Activated CD4-positive, CD25-positive, alpha-beta regulatory T cell treated with anti-CD3 and anti-CD28 coated beads, Interleukin-2, amount 50 U/mL, for 16 hours (primary cell): ENCODE measurements around the gene SSBP1.
"Not testable (repeated sequence)": the region's sequence is repeated elsewhere in the genome, so short reads cannot be mapped to it uniquely, and the experiment has no call there.

Source experiments
- DNase-seq: peaks from one replicate; pipeline ENCODE4 v3.0.0-alpha.2; 2020; ENCODE audit warnings: low read depth, low spot score

The SSBP1 gene

GRCh38 chr7:141709318-141709717, 28.8 kb upstream of the SSBP1 start:
- no peak for DNase-seq

GRCh38 chr7:141709749-141710148, 28.4 kb upstream of the SSBP1 start:
- DNase-seq: no peak

- DNase-seq: no peak
Measured at GRCh38 chr7:141710301-141710700, 27.9 kb upstream of the SSBP1 start.

- no peak for DNase-seq
Measured at GRCh38 chr7:141712603-141713255, 25.4 kb upstream of the SSBP1 start.

DNA sequence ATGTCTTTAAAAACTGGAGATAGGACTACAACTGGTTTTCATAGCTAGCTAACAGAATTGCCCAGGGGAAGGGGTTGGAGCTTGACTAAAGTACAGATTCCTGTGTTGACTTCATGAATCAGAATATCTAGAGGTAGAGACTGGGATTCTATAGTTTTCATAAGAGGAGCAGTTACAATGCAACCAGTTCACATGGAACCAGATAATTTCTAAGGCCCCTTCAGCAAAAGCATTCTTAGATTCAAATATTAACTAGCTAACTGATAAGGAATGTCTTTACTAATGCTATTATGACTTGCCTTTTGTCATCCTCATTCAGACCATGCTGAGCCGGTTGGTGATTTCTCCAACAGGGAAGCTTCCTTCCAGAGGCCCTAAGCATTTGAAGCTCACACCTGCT, 24.3 kb upstream of the SSBP1 start:
- no peak for DNase-seq

- DNase-seq: no peak
Measured at GRCh38 chr7:141714571-141714970, 23.6 kb upstream of the SSBP1 start.

DNA sequence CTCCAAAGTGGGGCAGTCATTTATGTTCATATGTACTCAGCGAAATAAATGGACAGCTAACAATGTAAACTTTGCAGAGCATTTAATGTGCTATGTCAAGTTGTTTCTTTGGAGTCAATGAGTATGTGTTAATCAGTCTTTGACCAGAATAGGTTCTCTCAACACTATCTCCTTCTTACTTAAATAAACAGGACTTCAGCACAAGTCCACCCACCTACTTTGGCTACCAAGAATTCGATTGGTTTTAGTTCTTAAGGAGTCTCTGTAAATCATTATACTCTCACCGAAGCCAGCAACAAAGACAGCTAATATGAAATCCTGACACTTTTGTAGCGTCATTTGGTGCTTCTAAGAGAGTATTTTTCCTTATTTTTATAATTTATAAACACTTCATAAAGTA, 23.1 kb upstream of the SSBP1 start:
- no peak for DNase-seq

- DNase-seq: no peak
Measured at GRCh38 chr7:141715794-141716689, 22.1 kb upstream of the SSBP1 start.

- no peak for DNase-seq
Measured at GRCh38 chr7:141717450-141717849, 20.7 kb upstream of the SSBP1 start.

- DNase-seq: no peak
Measured at GRCh38 chr7:141722529-141722928, 15.6 kb upstream of the SSBP1 start.

DNA sequence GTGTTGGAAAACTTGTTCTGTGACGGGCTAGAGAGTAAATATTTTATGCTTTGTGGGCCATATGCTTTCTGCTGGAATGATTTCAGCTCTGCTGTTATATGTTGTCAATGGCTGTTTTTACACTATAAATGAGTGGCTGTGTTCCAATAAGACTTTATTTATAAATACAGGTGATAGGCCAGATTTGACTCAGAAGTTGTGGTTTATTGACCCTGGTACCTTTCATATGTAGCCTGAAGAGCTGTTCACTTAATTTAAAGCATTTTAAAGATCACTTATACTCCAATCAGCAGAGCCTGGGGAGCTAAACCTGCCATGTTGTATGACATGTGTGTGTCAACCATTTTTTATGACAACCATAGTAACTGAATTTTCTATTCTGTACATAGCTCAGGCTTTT, 9.1 kb upstream of the SSBP1 start:
- DNase-seq: no peak

- no peak for DNase-seq
Measured at GRCh38 chr7:141731476-141732149, 6.5 kb upstream of the SSBP1 start.

DNA sequence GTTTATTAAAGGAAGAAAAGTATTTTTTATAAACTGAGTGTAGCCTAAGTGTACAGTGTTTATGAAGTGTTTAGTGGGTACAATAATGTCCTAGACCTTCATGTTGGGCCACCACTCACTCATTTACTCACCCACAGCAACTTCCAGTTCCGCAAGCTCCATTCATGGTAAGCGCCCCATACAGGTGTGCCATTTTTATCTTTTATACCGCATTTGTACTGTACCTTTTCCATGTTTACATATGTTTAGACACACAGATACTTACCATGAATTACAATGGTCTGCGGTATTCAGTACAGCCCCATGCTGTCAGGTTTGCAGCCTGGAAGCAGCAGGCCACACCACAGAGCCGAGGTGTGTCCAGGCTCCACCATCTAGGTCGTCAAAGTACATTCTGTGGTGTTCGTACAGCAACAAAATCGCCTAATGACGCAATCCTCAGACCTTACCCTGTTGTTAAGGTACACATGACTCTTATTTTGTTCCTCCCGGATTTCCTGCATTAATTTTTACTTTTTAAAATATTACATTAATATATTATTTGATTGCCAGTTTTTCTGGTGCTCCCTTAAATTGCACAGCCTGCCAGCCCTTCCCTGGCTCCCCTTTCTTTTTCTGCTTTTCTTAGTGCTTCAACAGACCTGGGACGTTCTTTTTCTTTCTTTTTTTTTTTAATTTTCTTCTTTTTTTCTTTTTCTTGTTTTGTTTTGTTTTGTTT, 881 bp upstream of the SSBP1 start:
- no peak for DNase-seq

- DNase-seq: no peak
Measured at GRCh38 chr7:141738592-141739013, 445 bp downstream of the SSBP1 start.

DNA sequence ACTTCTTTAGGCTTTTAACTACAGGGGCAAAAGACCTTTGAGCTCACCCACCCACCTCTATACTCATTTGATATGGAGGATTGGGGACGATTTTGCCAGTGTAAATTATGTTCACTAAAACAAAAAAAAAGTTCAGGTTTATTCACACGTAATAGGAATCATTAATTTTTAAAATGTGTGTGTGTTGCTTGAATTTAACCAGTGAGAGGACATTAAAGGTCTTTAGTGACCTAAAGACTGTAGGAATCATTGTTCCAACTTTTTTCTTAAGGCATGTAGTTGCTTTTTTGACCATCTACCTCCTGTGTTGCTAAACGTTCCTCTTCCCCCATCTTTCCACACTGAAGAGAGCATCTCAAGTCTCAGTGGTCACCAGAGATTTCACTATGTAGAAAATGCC, 1.1 kb downstream of the SSBP1 start:
- no peak for DNase-seq

DNA sequence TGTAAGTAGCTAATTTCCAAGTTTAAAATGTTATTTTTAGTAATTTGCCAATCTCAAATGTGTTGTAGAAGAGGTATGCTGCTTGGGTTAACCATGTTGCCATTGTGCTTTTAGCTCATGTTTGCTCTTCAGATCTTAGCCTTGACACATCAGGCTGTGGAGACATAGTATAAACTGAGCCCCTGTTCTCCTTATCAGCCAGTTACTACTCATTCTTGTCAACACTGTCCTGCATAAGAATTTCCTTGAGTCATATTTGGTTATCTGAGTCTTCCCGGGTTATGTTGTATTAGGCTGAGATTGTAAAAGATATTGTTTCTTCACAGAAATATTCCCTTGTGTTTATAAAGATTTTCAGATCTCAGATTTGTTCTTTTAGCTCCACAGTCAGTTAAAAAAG, 4.1 kb downstream of the SSBP1 start:
- DNase-seq: no peak

GRCh38 chr7:141744131-141744530, 6.0 kb downstream of the SSBP1 start:
- no peak for DNase-seq

DNA sequence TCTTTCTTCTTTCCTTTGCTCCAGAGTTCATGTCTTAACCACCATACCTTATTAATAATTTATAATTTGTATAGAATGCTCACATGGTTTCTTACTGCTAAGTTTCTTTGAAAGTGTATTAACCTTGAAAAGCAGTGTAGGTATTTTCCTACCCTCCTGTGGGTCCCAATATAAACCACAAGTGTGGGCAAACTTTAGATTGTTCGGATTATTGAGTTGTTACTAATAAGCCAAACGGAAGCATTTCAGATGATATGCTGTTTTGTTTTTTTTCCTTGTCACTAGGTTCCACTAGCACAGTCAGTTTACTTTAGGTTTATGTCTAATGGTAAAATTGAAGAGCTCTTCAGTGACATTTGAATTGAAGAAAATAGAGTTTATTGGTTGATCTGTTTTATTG, 10.2 kb downstream of the SSBP1 start:
- DNase-seq: no peak

DNA sequence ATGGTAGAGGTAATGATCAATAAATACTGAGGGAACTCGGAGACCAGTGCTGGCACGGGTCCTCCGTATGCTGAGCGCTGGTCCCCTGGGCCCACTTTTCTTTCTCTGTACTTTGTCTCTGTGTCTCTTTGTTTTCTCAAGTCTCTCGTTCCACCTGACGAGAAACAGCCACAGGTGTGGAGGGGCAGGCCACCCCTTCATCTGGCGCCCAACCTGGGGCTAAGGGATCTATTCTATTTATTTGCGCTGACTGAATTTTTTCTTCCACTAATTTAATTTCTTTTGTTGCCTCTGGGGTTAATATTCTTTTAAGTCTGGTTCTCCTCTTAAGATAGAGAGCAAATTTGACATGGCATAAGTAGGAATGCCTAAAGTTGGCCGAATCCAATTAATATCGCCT, 13.7 kb downstream of the SSBP1 start:
- not testable (repeated sequence) for DNase-seq

GRCh38 chr7:141752634-141753033, 14.5 kb downstream of the SSBP1 start:
- no peak for DNase-seq

- no peak for DNase-seq
Measured at GRCh38 chr7:141754939-141755338, 16.8 kb downstream of the SSBP1 start.

- no peak for DNase-seq
Measured at GRCh38 chr7:141763797-141764196, 25.6 kb downstream of the SSBP1 start, which contains the start of gene TAS2R3. Gene TAS2R3, plus strand, starts transcription at chr7:141764097. Its CDS starts 62 bp downstream, at chr7:141764159.
